ENCODE results near the gene GNAQ.

GNAQ gene

DNA sequence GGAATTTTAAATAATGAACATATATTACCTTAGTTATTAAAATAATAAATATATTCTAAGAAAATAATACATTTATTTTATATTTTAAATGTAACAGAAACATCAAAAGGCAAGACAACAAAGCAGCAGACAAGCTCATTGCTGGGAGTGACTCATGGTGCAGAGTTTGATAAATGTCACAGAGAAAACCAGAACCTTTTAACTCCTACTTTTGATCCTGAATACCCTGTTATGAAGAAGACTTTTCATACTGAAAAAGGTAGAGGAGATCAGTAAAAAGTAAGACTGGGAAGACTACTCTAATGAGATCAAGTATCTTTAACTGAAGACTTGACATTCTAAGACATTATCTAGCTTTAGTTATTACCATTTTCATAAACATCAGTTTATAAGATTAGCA, 284.4 kb downstream of the GNAQ start:
- TF ChIP-seq, protein P1, sequence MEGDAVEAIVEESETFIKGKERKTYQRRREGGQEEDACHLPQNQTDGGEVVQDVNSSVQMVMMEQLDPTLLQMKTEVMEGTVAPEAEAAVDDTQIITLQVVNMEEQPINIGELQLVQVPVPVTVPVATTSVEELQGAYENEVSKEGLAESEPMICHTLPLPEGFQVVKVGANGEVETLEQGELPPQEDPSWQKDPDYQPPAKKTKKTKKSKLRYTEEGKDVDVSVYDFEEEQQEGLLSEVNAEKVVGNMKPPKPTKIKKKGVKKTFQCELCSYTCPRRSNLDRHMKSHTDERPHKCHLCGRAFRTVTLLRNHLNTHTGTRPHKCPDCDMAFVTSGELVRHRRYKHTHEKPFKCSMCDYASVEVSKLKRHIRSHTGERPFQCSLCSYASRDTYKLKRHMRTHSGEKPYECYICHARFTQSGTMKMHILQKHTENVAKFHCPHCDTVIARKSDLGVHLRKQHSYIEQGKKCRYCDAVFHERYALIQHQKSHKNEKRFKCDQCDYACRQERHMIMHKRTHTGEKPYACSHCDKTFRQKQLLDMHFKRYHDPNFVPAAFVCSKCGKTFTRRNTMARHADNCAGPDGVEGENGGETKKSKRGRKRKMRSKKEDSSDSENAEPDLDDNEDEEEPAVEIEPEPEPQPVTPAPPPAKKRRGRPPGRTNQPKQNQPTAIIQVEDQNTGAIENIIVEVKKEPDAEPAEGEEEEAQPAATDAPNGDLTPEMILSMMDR (IDR thresholded peaks at IDR 0.05; ENCODE audit: low read depth, low read length, missing control alignments) = no peak
- no peak overlapping the region for H3K4me3 ChIP-seq (replicated peaks; ENCODE audit: low read depth, low read length)
- DNase-seq (ENCODE audit: extremely low read depth, low read depth) = no peak

DNA sequence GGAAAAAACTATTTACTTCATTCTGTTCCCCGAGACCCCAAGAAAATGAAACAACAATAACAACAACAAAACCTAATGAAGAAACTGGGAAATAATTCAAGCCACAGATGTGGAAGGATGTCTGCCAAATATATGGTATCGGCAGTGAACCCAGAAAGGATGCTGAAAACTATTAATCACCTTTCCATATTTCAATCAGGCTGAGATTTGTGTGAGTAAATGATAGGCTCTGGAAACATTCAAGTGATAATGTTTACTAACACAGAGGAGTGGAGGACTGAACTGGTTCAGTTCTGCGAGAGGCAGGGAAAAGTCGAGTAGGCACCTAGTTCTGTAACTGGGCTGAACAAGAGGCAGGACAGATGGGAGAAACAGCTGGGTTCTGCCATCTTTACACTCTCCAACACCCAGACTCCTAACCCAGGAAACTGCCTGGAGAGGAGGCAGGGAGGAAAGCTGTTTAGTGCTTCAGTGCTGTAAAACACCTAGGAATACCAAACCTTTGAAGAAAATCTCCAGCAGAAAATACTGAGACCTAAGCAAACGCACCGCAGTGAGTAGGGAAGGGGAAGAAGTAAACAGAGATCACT, 286.7 kb downstream of the GNAQ start:
- H3K4me3 ChIP-seq (replicated peaks; ENCODE audit: low read depth, low read length) = no peak overlapping the region
- TF ChIP-seq, protein P1 (IDR thresholded peaks at IDR 0.05; ENCODE audit: low read depth, low read length, missing control alignments) = no peak
- no peak for DNase-seq (ENCODE audit: extremely low read depth, low read depth)

DNA sequence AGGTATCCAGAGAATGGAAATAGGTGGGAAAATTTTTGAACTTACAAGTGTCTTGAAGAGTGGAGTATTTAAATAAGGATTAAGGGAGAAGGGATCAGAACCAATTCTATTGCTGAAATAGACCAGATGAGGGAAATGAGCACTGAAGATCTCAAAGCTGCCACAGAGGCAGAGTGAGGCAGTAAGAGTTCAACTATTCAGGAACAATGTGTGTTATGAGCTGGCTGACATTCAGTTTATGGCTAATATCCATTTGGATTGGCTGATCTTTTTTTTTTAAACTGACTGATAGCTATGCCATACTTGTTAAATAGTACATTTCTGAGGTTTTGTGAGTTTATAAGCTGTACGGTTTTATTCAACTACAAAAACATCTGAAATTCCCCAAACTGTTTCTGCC, 288.2 kb downstream of the GNAQ start:
- H3K4me3 ChIP-seq (replicated peaks; ENCODE audit: low read depth, low read length) = no peak overlapping the region
- DNase-seq (ENCODE audit: extremely low read depth, low read depth) = no peak

DNA sequence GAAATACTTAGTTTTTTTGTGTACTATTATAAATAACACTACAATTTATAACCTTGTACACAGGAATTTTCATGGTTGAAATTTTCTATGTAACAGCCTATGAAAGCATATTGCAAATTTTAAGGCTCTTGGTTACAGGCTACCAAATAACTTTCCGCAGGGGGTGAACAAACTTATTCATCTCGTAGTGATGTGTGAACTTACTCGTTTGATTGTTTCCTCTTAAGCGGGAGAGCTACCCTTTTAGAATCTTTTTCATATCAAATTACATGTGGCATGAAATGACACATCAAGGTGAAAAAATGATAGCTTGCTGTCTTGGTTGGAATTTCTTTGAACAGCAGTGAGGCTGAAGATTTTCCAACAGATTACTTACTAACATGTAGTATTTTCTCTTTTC, 292.7 kb downstream of the GNAQ start:
- DNase-seq (ENCODE audit: extremely low read depth, low read depth) = no peak
- TF ChIP-seq, protein P1 (IDR thresholded peaks at IDR 0.05; ENCODE audit: low read depth, low read length, missing control alignments) = no peak
- H3K4me3 ChIP-seq (replicated peaks; ENCODE audit: low read depth, low read length) = no peak overlapping the region

More for the DNA sequence above, 288.2 kb downstream of the GNAQ start:
- TF ChIP-seq, protein P1 (IDR thresholded peaks at IDR 0.05; ENCODE audit: low read depth, low read length, missing control alignments) = no peak

DNA sequence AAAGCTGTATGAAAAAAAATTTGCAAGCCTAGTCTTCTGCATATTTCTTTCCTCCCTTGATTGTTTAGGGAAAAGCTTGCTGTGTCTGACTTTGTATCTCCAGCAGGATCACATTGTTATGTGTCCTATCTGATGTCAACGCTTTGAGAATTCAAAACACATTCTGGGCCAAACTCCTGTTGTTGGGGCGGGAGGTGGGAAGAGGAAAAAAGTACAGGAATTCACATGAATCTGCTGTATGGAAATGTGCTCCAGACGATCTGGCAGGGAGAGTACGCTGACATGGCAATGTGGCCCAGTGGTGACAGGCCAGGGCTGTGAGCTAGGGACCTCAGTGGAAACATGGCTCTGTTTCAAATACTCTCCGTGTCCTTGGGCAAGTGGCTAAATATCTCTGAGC, 296.1 kb downstream of the GNAQ start:
- no peak overlapping the region for H3K4me3 ChIP-seq (replicated peaks; ENCODE audit: low read depth, low read length)
- DNase-seq (ENCODE audit: extremely low read depth, low read depth) = no peak
- TF ChIP-seq, protein P1 (IDR thresholded peaks at IDR 0.05; ENCODE audit: low read depth, low read length, missing control alignments) = no peak

DNA sequence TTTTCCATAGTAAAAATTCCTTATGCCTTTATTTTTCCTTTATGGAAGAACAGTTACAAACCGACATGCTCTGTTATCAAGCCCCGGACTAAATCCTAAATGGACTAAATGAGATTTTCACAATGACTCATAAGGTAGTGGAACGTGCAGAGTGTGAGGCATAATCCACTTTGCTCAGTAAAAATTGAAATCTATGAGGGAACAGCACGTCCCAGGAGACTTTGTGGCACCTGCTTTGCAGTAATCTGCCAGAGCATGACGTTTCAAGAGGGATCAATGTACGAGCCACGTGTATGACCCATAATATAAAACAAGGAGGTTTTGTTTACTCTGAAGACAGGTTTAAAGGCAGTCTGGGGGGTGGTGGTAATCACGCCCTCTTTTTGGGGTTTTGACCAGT, 299.7 kb downstream of the GNAQ start:
- no peak overlapping the region for H3K4me3 ChIP-seq (replicated peaks; ENCODE audit: low read depth, low read length)
- no peak for DNase-seq (ENCODE audit: extremely low read depth, low read depth)
- TF ChIP-seq, protein P1 (IDR thresholded peaks at IDR 0.05; ENCODE audit: low read depth, low read length, missing control alignments) = no peak
